Smooth muscle cell (in vitro differentiated cells): ENCODE measurements around the gene LHFPL2. TPM values are rescaled to one million over a fixed set of nuclear protein-coding genes. Genes with fewer than 3 reads are reported as not detected.

Source experiments
- DNase-seq: peaks from one replicate; lab custom pipeline; 2025; ENCODE audit not compliant: unreplicated experiment; lab: John Stamatoyannopoulos, UW
- H2AFZ ChIP-seq: fragments of 200-600 bp; sonication (generic); 2 replicates; pipeline ENCODE4 v1.6.0; 2016; ENCODE audit warnings: antibody characterized with exemption, low read depth, mild to moderate bottlenecking
- H3F3A ChIP-seq: fragments of 200-600 bp; sonication (generic); 2 replicates; pipeline ENCODE4 v1.6.0; 2017; ENCODE audit warnings: antibody characterized with exemption, low read depth
- H3K27ac ChIP-seq: fragments of 200-600 bp; sonication (generic); 2 replicates; pipeline ENCODE4 v1.5.1; 2016; ENCODE audit warnings: low read depth, mild to moderate bottlenecking
- H3K27me3 ChIP-seq: fragments of 200-600 bp; sonication (generic); 2 replicates; pipeline ENCODE4 v1.6.1; 2016; ENCODE audit warnings: low read depth, mild to moderate bottlenecking
- H3K36me3 ChIP-seq: fragments of 200-600 bp; sonication (generic); 2 replicates; pipeline ENCODE4 v1.5.1; 2016; ENCODE audit warnings: low read depth
- H3K4me1 ChIP-seq: fragments of 200-600 bp; sonication (generic); 2 replicates; pipeline ENCODE4 v1.5.1; 2016; ENCODE audit warnings: low read depth
- H3K4me2 ChIP-seq: fragments of 200-600 bp; sonication (generic); 2 replicates; pipeline ENCODE4 v1.6.0; 2016; ENCODE audit warnings: mild to moderate bottlenecking
- H3K4me3 ChIP-seq: fragments of 200-600 bp; sonication (generic); 2 replicates; pipeline ENCODE4 v1.5.1; 2016; ENCODE audit warnings: mild to moderate bottlenecking
- H3K79me2 ChIP-seq: fragments of 200-600 bp; sonication (generic); 2 replicates; pipeline ENCODE4 v1.6.0; 2016; ENCODE audit warnings: low read depth, mild to moderate bottlenecking
- H3K9ac ChIP-seq: fragments of 200-600 bp; sonication (generic); 2 replicates; pipeline ENCODE4 v1.6.0; 2016; ENCODE audit warnings: low read depth
- H3K9me3 ChIP-seq: fragments of 200-600 bp; sonication (generic); replicated peaks from 2 replicates; pipeline ENCODE4 v1.5.1; 2016; ENCODE audit warnings: low read depth
- H4K20me1 ChIP-seq: fragments of 200-600 bp; sonication (generic); 2 replicates; pipeline ENCODE4 v1.6.0; 2016; ENCODE audit warnings: low read depth
- CTCF ChIP-seq: fragments of 200-600 bp; sonication (generic); IDR thresholded peaks from 2 replicates; pipeline ENCODE4 v1.5.1; 2017; ENCODE audit warnings: borderline replicate concordance, mild to moderate bottlenecking, antibody characterized with exemption; ENCODE audit not compliant: insufficient read depth, poor library complexity, severe bottlenecking
- WGBS: methylation state at CpG from one replicate; pipeline ENCODE4 v1.1.7; 2016; ENCODE audit warnings: low lambda C conversion rate; 5-methylcytosine and 5-hydroxymethylcytosine counted together
- polyA plus RNA-seq: library from polyadenylated mRNA; unstranded; fragments of >200 nt; fragmentation: Nextera tagmentation; extraction: Ambion mirVana; gene quantifications from 2 replicates; pipeline ENCODE4 v1.2.1, GENCODE V29; 2016
- total RNA-seq: library from RNA; depleted of rRNA; stranded (reverse); fragments of >200 nt; gene quantifications from 2 replicates; pipeline ENCODE4 v1.2.3, GENCODE V29; 2014

Gene LHFPL2
- total and polyA plus RNA-seq, 2 experiments from 2014 or later = 13.4 to 18.6 TPM

DNA sequence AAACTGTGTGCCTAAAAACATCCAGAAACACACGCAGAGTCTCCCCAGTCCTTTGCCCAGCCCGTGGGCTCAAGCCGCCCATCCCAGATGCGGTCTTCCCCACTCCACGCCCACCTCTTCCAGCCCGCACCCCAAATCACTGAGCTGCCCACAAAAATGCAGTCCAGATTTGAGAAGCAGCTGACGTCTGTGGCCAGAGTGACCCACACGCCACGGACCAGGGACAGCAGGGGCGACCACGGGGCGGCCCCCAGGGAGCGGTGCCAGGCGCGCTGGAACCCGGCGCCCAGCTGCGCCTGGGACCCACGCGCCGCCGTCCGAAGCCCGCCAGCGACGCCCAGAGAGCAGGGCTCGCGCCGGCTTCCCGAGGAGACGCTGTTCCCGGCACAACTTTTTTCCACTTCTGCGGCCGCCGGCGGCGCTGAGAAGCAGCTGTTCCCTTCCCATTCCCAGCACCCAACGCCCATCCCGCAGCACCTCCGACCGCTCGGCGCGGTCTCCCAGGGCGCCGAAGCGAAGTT is 674 bp downstream of the LHFPL2 start:
- Histone ChIP-seq H3K4me3 (peak overlapping the region; percentile 91), H3K9ac (peak overlapping the region; percentile 91), H4K20me1 (peaks cover 18% of the 10 kb centered on the region), H3K27me3 (no peaks in the 10 kb centered on the region), H3F3A (peaks cover 10% of the 10 kb centered on the region), H3K4me2 (peak overlapping the region; percentile 96), H3K36me3 (no peaks in the 10 kb centered on the region), H3K9me3 (no peaks in the 10 kb centered on the region), H3K79me2 (peaks cover 48% of the 10 kb centered on the region), H2AFZ (peak overlapping the region; percentile 93), H3K27ac (peak overlapping the region; percentile 93), H3K4me1 (peaks cover 27% of the 10 kb centered on the region)
- under 1% methylated on average over 46 of the region's 47 CpGs for WGBS
- DNase-seq = peak; percentile 54
- no peak for TF ChIP-seq CTCF

GRCh38 chr5:78647351-78647818 is 1.2 kb downstream of the LHFPL2 start:
- H3K27me3 ChIP-seq = no peaks in the 10 kb centered on the region
- WGBS = 1% methylated on average over 17 of the region's 17 CpGs
- no peaks in the 10 kb centered on the region for H3K36me3 ChIP-seq
- H3F3A ChIP-seq = peaks cover 10% of the 10 kb centered on the region
- no peak for DNase-seq
- peaks cover 18% of the 10 kb centered on the region for H4K20me1 ChIP-seq
- peak overlapping the region; percentile 93 for H2AFZ ChIP-seq
- peak overlapping the region; percentile 91 for H3K9ac ChIP-seq
- peaks cover 27% of the 10 kb centered on the region for H3K4me1 ChIP-seq
- H3K27ac ChIP-seq = peak overlapping the region; percentile 93
- no peaks in the 10 kb centered on the region for H3K9me3 ChIP-seq
- peaks cover 53% of the 10 kb centered on the region for H3K79me2 ChIP-seq
- TF ChIP-seq CTCF = no peak
- peak overlapping the region; percentile 91 for H3K4me3 ChIP-seq
- peak overlapping the region; percentile 96 for H3K4me2 ChIP-seq

DNA sequence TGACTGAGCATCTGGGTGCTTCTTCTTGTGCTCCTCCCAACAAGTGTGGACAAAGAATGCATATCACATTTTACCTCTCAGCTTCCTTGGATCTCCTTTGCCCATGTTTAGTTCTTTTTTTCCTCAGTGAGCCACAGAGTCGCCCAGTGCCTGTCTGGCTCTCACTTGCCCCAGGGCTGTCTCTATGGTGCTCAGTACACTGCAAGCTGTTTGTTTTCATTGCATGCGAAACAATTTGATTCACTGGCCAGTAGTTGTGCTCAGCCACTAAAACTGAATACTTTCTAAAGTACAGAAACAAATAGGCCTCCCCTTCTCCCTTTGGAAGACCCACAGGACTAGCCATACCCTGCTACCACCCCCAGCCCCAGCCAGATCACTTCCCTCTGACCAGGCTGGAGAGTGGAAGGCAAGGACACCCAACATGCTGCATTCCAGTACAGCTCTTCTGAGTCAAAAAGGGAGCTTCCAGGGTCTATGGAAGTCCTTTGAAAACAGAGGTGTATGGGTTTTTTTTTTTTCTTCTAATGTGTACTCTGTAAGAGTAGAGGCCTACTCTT is 3.8 kb downstream of the LHFPL2 start:
- DNase-seq = no peak
- Histone ChIP-seq H3K9me3 (no peaks in the 10 kb centered on the region), H3K4me2 (no peak overlapping the region), H3K27ac (peak overlapping the region; percentile 64), H3K27me3 (no peaks in the 10 kb centered on the region), H3K36me3 (no peaks in the 10 kb centered on the region), H3K4me3 (no peak overlapping the region), H3K9ac (no peak overlapping the region), H4K20me1 (peaks cover 34% of the 10 kb centered on the region), H3F3A (peaks cover 7% of the 10 kb centered on the region), H3K4me1 (peaks cover 29% of the 10 kb centered on the region), H2AFZ (no peak overlapping the region), H3K79me2 (peaks cover 77% of the 10 kb centered on the region)
- 65% methylated on average over 2 of the region's 2 CpGs for WGBS
- TF ChIP-seq CTCF = no peak

DNA sequence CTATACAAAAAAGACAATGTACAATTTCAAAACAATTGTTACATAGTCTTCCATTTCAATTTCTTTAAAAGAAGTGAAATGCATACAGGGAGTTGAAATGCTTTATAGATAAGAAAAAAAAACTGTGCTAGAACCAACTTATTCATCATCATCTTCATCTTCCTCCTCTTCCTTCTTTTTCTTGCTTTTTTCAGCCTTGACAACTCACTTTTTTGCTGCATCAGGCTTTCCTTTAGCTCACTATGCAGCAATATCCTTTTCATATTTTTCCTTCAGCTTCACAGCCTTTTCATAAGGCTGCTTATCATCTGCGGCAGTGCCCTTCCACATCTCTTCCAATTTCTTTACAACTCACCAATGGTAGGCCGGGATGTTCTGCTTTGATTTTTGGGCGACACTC is 4.4 kb downstream of the LHFPL2 start:
- H3K4me3 ChIP-seq = no peak overlapping the region
- no peak for TF ChIP-seq CTCF
- peaks cover 35% of the 10 kb centered on the region for H4K20me1 ChIP-seq
- H3K4me1 ChIP-seq = peaks cover 30% of the 10 kb centered on the region
- no peaks in the 10 kb centered on the region for H3K27me3 ChIP-seq
- WGBS = 95% methylated on average over 3 of the region's 3 CpGs
- no peak overlapping the region for H2AFZ ChIP-seq
- H3K27ac ChIP-seq = peak overlapping the region; percentile 64
- H3F3A ChIP-seq = peaks cover 7% of the 10 kb centered on the region
- no peaks in the 10 kb centered on the region for H3K36me3 ChIP-seq
- no peaks in the 10 kb centered on the region for H3K9me3 ChIP-seq
- no peak overlapping the region for H3K9ac ChIP-seq
- DNase-seq = no peak
- no peak overlapping the region for H3K4me2 ChIP-seq
- peaks cover 84% of the 10 kb centered on the region for H3K79me2 ChIP-seq
